ENCODE results near the gene ADAMTS18.

DNA sequence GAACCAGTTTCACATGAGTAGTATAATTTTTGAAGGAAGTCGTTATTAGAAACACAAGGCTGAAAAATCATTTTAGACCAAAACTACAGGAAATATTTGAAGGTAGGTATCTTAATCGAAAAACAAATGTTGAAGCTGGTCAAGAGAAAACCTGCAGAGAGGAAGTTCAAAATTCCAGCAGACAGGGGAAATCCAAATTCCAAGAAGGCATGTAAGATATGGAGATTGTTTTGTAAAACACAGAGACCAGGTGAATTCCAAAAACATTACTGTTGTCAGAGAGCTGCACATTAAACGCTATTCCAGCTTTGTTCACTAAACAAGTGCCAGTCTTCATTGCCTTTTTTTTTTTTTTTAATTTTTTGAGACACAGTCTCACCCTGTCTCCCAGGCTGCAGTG, 38.4 kb downstream of the ADAMTS18 start:
- TF ChIP-seq, protein P1, sequence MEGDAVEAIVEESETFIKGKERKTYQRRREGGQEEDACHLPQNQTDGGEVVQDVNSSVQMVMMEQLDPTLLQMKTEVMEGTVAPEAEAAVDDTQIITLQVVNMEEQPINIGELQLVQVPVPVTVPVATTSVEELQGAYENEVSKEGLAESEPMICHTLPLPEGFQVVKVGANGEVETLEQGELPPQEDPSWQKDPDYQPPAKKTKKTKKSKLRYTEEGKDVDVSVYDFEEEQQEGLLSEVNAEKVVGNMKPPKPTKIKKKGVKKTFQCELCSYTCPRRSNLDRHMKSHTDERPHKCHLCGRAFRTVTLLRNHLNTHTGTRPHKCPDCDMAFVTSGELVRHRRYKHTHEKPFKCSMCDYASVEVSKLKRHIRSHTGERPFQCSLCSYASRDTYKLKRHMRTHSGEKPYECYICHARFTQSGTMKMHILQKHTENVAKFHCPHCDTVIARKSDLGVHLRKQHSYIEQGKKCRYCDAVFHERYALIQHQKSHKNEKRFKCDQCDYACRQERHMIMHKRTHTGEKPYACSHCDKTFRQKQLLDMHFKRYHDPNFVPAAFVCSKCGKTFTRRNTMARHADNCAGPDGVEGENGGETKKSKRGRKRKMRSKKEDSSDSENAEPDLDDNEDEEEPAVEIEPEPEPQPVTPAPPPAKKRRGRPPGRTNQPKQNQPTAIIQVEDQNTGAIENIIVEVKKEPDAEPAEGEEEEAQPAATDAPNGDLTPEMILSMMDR (conservative IDR thresholded peaks at IDR 0.05; ENCODE audit: low read depth, low read length) = no peak
- TF ChIP-seq EZH2 (IDR thresholded peaks at IDR 0.05; ENCODE audit: low read length, unreplicated experiment) (no peak), EZH2phosphoT487 (IDR thresholded peaks at IDR 0.05; ENCODE audit: borderline replicate concordance, low read length) (no peak)
